Heart left ventricle (tissue), 13 donors: ENCODE results near the gene CEP350.

ENCODE experiments used
- POLR2A ChIP-seq, 2 donors: fragments of 450-650 bp; IDR thresholded peaks; one replicate each; pipeline ENCODE4 v1.6.1; 2017; ENCODE audit warnings: antibody characterized with exemption in 2 of 2, mild to moderate bottlenecking in 2 of 2, moderate library complexity in 2 of 2
- TF ChIP-seq, protein P1 (sequence below), 12 donors: fragments of 200-600 bp; sonication (generic) in 4 of 12; IDR thresholded peaks; one replicate each; pipeline versions ENCODE4 v1.5.0 to v1.8.0; 2018 to 2022; ENCODE audit warnings: antibody characterized with exemption in 12 of 12, mild to moderate bottlenecking in 5 of 12
- donor health status: ischemic (EF 13 %, LVEDD 7.1; RV severe dilation, severe dysfunction).
- donor health status: DM: no; HTN: yes; CAD: no.
- donor health status: DM: no; HTN: no; CAD: no.
- donor health status: ischemic (EF 25% LVEDD 6.9; RV normal size, moderate dysfunction).
- donor health status: ischemic (EF 25% LVEDD 5.7; RV mildly dilated, moderate dysfunction).
- donor health status: ischemic (EF 35%, LVEDD 5.7; RV mildly dilated, moderate dysfunction).
- donor health status: nonischemic (EF 11% LVEDD 7.7; RV severe dilation, severe dysfunction).
- donor health status: DM: yes; HTN: yes; CAD: no.
- donor health status: PGD.
- donor health status: ischemic (EF 29% LVEDD 5.4; RV normal size, mild dysfunction).
- donor health status: nonischemic (EF 23%, LVEDD 6.1; RV moderate dilation, normal function).

- TF ChIP-seq POLR2A (IDR thresholded peaks at IDR 0.05) = no peak
- TF ChIP-seq, protein P1, sequence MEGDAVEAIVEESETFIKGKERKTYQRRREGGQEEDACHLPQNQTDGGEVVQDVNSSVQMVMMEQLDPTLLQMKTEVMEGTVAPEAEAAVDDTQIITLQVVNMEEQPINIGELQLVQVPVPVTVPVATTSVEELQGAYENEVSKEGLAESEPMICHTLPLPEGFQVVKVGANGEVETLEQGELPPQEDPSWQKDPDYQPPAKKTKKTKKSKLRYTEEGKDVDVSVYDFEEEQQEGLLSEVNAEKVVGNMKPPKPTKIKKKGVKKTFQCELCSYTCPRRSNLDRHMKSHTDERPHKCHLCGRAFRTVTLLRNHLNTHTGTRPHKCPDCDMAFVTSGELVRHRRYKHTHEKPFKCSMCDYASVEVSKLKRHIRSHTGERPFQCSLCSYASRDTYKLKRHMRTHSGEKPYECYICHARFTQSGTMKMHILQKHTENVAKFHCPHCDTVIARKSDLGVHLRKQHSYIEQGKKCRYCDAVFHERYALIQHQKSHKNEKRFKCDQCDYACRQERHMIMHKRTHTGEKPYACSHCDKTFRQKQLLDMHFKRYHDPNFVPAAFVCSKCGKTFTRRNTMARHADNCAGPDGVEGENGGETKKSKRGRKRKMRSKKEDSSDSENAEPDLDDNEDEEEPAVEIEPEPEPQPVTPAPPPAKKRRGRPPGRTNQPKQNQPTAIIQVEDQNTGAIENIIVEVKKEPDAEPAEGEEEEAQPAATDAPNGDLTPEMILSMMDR (IDR thresholded peaks at IDR 0.05) = no peak
These were observed 30.3 kb upstream of the CEP350 start for GRCh38 chr1:179924268-179924667.
